Fibroblast of villous mesenchyme (primary cell): ENCODE results near the gene PCDHGA4. TPM values are rescaled to one million over a fixed set of nuclear protein-coding genes. Genes with fewer than 3 reads are reported as not detected.
A peak's percentile ranks its signal among the peaks of the same experiment; 100 is the strongest.
"Not testable (repeated sequence)": the region's sequence is repeated elsewhere in the genome, so short reads cannot be mapped to it uniquely, and the experiment has no call there.

Experiments
- DNase-seq: peaks from one replicate; pipeline ENCODE4 v3.0.0-alpha.2; 2010; ENCODE audit warnings: low read depth
- H3K4me3 ChIP-seq: 2 replicates; pipeline ENCODE4 v1.5.1; 2011; ENCODE audit warnings: low read depth, mild to moderate bottlenecking, low read length
- total RNA-seq: library from RNA; depleted of rRNA; stranded (reverse); fragments of >200 nt; gene quantifications from 2 replicates; pipeline ENCODE4 v1.2.3, GENCODE V29; 2012
- TF ChIP-seq, protein P1 (sequence below): IDR thresholded peaks from 2 replicates; pipeline ENCODE4 v1.5.1; 2012; ENCODE audit warnings: low read depth, mild to moderate bottlenecking, low read length; ENCODE audit not compliant: insufficient read depth

Gene PCDHGA4
- total RNA-seq, 1 donor = 7.3 TPM

DNA sequence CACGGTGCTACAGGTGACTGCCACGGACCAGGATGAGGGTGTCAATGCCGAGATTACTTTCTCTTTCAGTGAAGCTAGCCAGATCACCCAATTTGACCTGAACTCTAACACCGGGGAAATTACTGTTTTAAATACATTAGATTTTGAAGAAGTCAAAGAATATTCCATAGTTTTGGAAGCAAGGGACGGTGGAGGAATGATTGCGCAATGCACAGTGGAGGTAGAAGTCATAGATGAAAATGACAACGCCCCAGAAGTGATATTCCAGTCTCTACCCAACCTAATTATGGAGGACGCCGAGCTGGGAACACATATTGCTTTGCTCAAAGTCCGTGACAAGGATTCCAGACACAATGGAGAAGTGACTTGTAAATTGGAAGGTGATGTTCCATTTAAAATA is 33.8 kb downstream of the PCDHGA4 start:
- H3K4me3 ChIP-seq = no peak overlapping the region
- TF ChIP-seq, protein P1, sequence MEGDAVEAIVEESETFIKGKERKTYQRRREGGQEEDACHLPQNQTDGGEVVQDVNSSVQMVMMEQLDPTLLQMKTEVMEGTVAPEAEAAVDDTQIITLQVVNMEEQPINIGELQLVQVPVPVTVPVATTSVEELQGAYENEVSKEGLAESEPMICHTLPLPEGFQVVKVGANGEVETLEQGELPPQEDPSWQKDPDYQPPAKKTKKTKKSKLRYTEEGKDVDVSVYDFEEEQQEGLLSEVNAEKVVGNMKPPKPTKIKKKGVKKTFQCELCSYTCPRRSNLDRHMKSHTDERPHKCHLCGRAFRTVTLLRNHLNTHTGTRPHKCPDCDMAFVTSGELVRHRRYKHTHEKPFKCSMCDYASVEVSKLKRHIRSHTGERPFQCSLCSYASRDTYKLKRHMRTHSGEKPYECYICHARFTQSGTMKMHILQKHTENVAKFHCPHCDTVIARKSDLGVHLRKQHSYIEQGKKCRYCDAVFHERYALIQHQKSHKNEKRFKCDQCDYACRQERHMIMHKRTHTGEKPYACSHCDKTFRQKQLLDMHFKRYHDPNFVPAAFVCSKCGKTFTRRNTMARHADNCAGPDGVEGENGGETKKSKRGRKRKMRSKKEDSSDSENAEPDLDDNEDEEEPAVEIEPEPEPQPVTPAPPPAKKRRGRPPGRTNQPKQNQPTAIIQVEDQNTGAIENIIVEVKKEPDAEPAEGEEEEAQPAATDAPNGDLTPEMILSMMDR = no peak

DNA sequence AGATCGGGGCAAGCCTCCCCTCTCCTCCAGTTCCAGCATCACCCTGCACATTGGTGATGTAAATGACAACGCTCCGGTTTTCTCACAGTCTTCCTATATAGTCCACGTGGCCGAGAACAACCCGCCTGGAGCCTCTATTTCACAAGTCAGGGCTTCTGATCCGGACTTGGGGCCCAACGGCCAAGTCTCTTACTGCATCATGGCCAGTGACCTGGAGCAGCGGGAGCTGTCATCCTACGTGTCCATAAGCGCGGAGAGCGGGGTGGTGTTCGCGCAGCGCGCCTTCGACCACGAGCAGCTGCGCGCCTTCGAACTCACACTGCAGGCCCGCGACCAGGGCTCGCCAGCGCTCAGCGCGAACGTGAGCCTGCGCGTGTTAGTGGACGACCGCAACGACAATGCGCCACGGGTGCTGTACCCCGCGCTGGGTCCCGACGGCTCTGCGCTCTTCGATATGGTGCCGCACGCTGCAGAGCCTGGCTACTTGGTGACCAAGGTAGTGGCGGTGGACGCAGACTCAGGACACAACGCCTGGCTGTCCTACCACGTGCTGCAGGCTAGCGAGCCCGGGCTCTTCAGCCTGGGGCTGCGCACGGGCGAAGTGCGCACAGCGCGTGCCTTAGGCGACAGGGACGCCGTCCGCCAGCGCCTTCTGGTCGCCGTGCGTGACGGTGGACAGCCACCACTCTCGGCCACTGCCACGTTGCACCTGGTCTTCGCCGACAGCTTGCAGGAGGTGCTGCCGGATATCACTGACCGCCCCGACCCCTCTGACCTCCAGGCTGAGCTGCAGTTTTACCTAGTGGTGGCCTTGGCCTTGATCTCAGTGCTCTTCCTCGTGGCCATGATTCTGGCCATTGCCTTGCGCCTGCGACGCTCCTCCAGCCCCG is 34.6 kb downstream of the PCDHGA4 start:
- no peak for DNase-seq
- H3K4me3 ChIP-seq = no peak overlapping the region
- TF ChIP-seq, protein P1 = no peak

More for the DNA sequence above, 33.8 kb downstream of the PCDHGA4 start:
- no peak for DNase-seq

- TF ChIP-seq, protein P1 = peak; percentile 18
- H3K4me3 ChIP-seq = no peak within 1 kb of the TSS
- peak; percentile 9 for DNase-seq
Measured at GRCh38 chr5:141392429-141393198, 37.8 kb downstream of the PCDHGA4 start, which contains the start of gene PCDHGA8. PCDHGA8 (plus strand) TSS chr5:141392633; CDS start chr5:141392814, 181 bp downstream.

- TF ChIP-seq, protein P1 = no peak
- no peak overlapping the region for H3K4me3 ChIP-seq
- no peak for DNase-seq
Measured at GRCh38 chr5:141393267-141393666, 38.4 kb downstream of the PCDHGA4 start.

GRCh38 chr5:141394401-141395187 is 39.8 kb downstream of the PCDHGA4 start:
- not testable (repeated sequence) for H3K4me3 ChIP-seq, DNase-seq

- DNase-seq = peak; percentile 57
- H3K4me3 ChIP-seq = peak within 1 kb of the TSS; percentile 54
- TF ChIP-seq, protein P1 = peak; percentile 68
Measured at GRCh38 chr5:141397756-141398551, 43.1 kb downstream of the PCDHGA4 start, which contains the start of gene PCDHGB5. PCDHGB5 (plus strand) TSS chr5:141397947; CDS start chr5:141398128, 181 bp downstream.
